A549 treated with AZD2906 at 1 μM for 4 hours (cell line): ENCODE measurements around the gene NPR3. TPM values are rescaled to one million over a fixed set of nuclear protein-coding genes. Genes with fewer than 3 reads are reported as not detected.

Source experiments
- total RNA-seq: library from RNA; stranded (reverse); fragments of 200-300 nt; extraction: Qiagen RNA extraction; gene quantifications from 5 replicates; pipeline ENCODE4 v1.2.3, GENCODE V29; 2022

Gene NPR3, protein sequence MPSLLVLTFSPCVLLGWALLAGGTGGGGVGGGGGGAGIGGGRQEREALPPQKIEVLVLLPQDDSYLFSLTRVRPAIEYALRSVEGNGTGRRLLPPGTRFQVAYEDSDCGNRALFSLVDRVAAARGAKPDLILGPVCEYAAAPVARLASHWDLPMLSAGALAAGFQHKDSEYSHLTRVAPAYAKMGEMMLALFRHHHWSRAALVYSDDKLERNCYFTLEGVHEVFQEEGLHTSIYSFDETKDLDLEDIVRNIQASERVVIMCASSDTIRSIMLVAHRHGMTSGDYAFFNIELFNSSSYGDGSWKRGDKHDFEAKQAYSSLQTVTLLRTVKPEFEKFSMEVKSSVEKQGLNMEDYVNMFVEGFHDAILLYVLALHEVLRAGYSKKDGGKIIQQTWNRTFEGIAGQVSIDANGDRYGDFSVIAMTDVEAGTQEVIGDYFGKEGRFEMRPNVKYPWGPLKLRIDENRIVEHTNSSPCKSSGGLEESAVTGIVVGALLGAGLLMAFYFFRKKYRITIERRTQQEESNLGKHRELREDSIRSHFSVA
- 14.3 to 19.0 TPM (median 14.8 TPM) in 5 replicates for total RNA-seq

GRCh38 chr5:32710550-32711361 lies at the start of gene NPR3:
Gene NPR3 (plus strand): TSS chr5:32711321. CDS start chr5:32711777, 456 bp downstream.

Other genes with a start within 250 kb of the NPR3 start
- gene SUB1, start 125.8 kb upstream of the NPR3 start, total RNA-seq = 187 to 247 TPM (median 239 TPM) in 5 replicates